AG04449 (cell line): ENCODE data around the gene SLC35C1.

Source experiments
- CTCF ChIA-PET: fragments of 350-600 bp; formaldehyde crosslinking; extraction: SDS; loops from one replicate; lab custom pipeline; 2021; ENCODE audit warnings: antibody characterized with exemption; lab: Yijun Ruan, JAX
- POLR2A ChIA-PET: fragments of 400-600, 350-600 bp; formaldehyde crosslinking; extraction: SDS; loops from one replicate; lab custom pipeline; 2020; ENCODE audit warnings: antibody characterized with exemption, inconsistent platforms; lab: Yijun Ruan, JAX
- DNase-seq: peaks from one replicate; pipeline ENCODE4 v3.0.0-alpha.2; 2010; ENCODE audit warnings: low read depth, low spot score
- H3K4me3 ChIP-seq: 2 replicates; pipeline ENCODE4 v1.5.1; 2011; ENCODE audit warnings: low read depth, mild to moderate bottlenecking, control low read depth, low read length
- CTCF ChIP-seq: IDR thresholded peaks from one replicate; pipeline ENCODE4 v1.5.1; 2011; ENCODE audit warnings: mild to moderate bottlenecking, moderate library complexity, low read length, control low read depth, inconsistent platforms; ENCODE audit not compliant: insufficient read depth; ENCODE audit errors: missing control alignments

The SLC35C1 gene

GRCh38 chr11:45804761-45805304 lies at the start of gene SLC35C1:
SLC35C1 (plus strand) TSS chr11:45805149; CDS start chr11:45805802, 653 bp downstream.
- H3K4me3 ChIP-seq: peak within 1 kb of the TSS; percentile 88
- TF ChIP-seq CTCF: no peak
- CTCF ChIA-PET: interaction anchor here (0.6 to 1.7 kb wide), 3 partner anchors 11 to 39 kb away, joined by 3 to 5 read pairs (median 4); no protein-coding TSS in a partner anchor
- POLR2A ChIA-PET: interaction anchor here (1.0 to 1.4 kb wide), 2 partner anchors 53 to 113 kb away, joined by 3 to 5 read pairs; partner anchors contain the start of gene PEX16
- DNase-seq: peak; percentile 51

- TF ChIP-seq CTCF: no peak
- no peak overlapping the region for H3K4me3 ChIP-seq
- CTCF ChIA-PET: interaction anchor here (0.8 to 4.0 kb wide), 4 partner anchors 13 to 384 kb away, joined by 3 to 31 read pairs (median 4); no protein-coding TSS in a partner anchor
- DNase-seq: no peak
- POLR2A ChIA-PET: no interaction called here
Measured at GRCh38 chr11:45755281-45755859, 49.6 kb upstream of the SLC35C1 start.

- POLR2A ChIA-PET: no interaction called here
- CTCF ChIA-PET: interaction anchor here (1.1 to 4.0 kb wide), 4 partner anchors 12 to 351 kb away, joined by 3 to 31 read pairs (median 10); no protein-coding TSS in a partner anchor
- TF ChIP-seq CTCF: no peak
- DNase-seq: no peak
- H3K4me3 ChIP-seq: no peak overlapping the region
Measured at GRCh38 chr11:45756384-45757010, 48.5 kb upstream of the SLC35C1 start.

- DNase-seq: no peak
- CTCF ChIA-PET: interaction anchor here (0.7 to 3.1 kb wide), 2 partner anchors 14 to 418 kb away, joined by 4 to 16 read pairs; no protein-coding TSS in a partner anchor
- TF ChIP-seq CTCF: no peak
- POLR2A ChIA-PET: no interaction called here
- no peak overlapping the region for H3K4me3 ChIP-seq
Measured at GRCh38 chr11:45757672-45758071, 47.3 kb upstream of the SLC35C1 start.

- POLR2A ChIA-PET: no interaction called here
- DNase-seq: no peak
- no peak for TF ChIP-seq CTCF
- CTCF ChIA-PET: interaction anchor here (1.9 kb wide), 1 partner anchor 10 kb away, joined by 17 read pairs; no protein-coding TSS in a partner anchor
- no peak overlapping the region for H3K4me3 ChIP-seq
Measured at GRCh38 chr11:45761659-45762058, 43.3 kb upstream of the SLC35C1 start.

GRCh38 chr11:45765107-45765668 lies 39.8 kb upstream of the SLC35C1 start:
- no peak overlapping the region for H3K4me3 ChIP-seq
- no peak for TF ChIP-seq CTCF
- ChIA-PET POLR2A (no interaction called here), CTCF (interaction anchor here (1.1 to 14.9 kb wide), 2 partner anchors 393 to 425 kb away, joined by 5 to 252 read pairs; no protein-coding TSS in a partner anchor)
- no peak for DNase-seq
